Heart right ventricle (tissue), 16 donors: Measurements from ENCODE around the gene ANK3. TPM values are rescaled to one million over a fixed set of nuclear protein-coding genes. Genes with fewer than 3 reads are reported as not detected.
A peak's percentile ranks its signal among the peaks of the same experiment; 100 is the strongest.

ENCODE experiments used
- ATAC-seq, 8 donors: fragments of 200-7000 bp; cut with Tn5 transposase; one replicate each; pipeline ENCODE4 v1.9.1; 2020; ENCODE audit warnings: mild to moderate bottlenecking in 8 of 8, moderate library complexity in 8 of 8, moderate number of reproducible peaks in 1 of 8
- DNase-seq, 2 donors: peaks; one replicate each; pipeline ENCODE4 v3.0.0-alpha.2; 2020
- H3K27ac ChIP-seq, 10 donors: fragments of 200-600 bp; sonication (generic) in 2 of 10; one replicate each; pipeline versions ENCODE4 v1.5.0 to v1.8.0; 2020 to 2022; ENCODE audit warnings: mild to moderate bottlenecking in 3 of 10
- H3K27me3 ChIP-seq, 7 donors: fragments of 200-600 bp; one replicate each; pipeline ENCODE4 v1.8.0; 2021 to 2022; ENCODE audit warnings: mild to moderate bottlenecking in 2 of 7
- H3K36me3 ChIP-seq, 9 donors: fragments of 200-600 bp; sonication (generic) in 1 of 9; one replicate each; pipeline versions ENCODE4 v1.5.0 to v1.8.0; 2020 to 2022; ENCODE audit warnings: mild to moderate bottlenecking in 2 of 9
- H3K4me1 ChIP-seq, 9 donors: fragments of 200-600 bp; sonication (generic) in 1 of 9; one replicate each; pipeline versions ENCODE4 v1.5.0 to v1.8.0; 2020 to 2022; ENCODE audit warnings: mild to moderate bottlenecking in 4 of 9
- H3K4me3 ChIP-seq, 10 donors: fragments of 200-600 bp; sonication (generic) in 2 of 10; one replicate each; pipeline versions ENCODE4 v1.5.0 to v1.8.0; 2020 to 2022; ENCODE audit warnings: mild to moderate bottlenecking in 7 of 10, moderate library complexity in 2 of 10
- H3K9me3 ChIP-seq, 11 donors: fragments of 200-600 bp in 10 of 11; sonication (generic) in 2 of 11; one replicate each; pipeline versions ENCODE4 v1.5.0 to v1.8.0; 2013 to 2022; ENCODE audit warnings: mild to moderate bottlenecking in 2 of 11, control low read depth in 1 of 11, moderate library complexity in 1 of 11
- CTCF ChIP-seq, 9 donors: fragments of 200-600 bp; sonication (generic) in 2 of 9; IDR thresholded peaks; one replicate each; pipeline versions ENCODE4 v1.5.0 to v1.8.0; 2021 to 2022; ENCODE audit warnings: antibody characterized with exemption in 9 of 9, mild to moderate bottlenecking in 5 of 9, moderate library complexity in 1 of 9
- WGBS, 2 donors: extraction: QIAGEN DNeasy Blood & Tissue Kit; methylation state at CpG; one replicate each; pipeline ENCODE4 v1.1.7; 2013; ENCODE audit warnings: inconsistent platforms in 1 of 2; 5-methylcytosine and 5-hydroxymethylcytosine counted together
- intact Hi-C, 10 donors: fragments of 100-400 bp; cut with DNase I; formaldehyde crosslinking; loops; one replicate each; pipeline versions ENCODE4 v1.11.1 to v1.14.2; 2022
- polyA plus RNA-seq, 2 donors: library from polyadenylated mRNA; stranded (reverse); fragments of 200-250 nt; gene quantifications; one replicate each; pipeline ENCODE4 v1.2.3, GENCODE V29; 2013
- total RNA-seq, 10 donors: library from RNA; stranded (reverse); fragmentation: NEBNext Ultra II Directional in 3 of 10; extraction: Animal tissue kit (Norgen Biotek cat#: 25700) in 3 of 10; gene quantifications; one replicate each; pipeline versions ENCODE4 v1.2.1 to v1.2.4, GENCODE V29; 2021 to 2023
- donor health status: Arrhythmogenic right ventricular cardiomyopathy.
- donor health status: ischemic (EF 13 %, LVEDD 7.1; RV severe dilation, severe dysfunction).
- donor health status: healthy with polysubstance abuse.
- donor health status: DM: no; HTN: yes; CAD: no.
- donor health status: DM: no; HTN: no; CAD: no.
- donor health status: ischemic (EF 25% LVEDD 6.9; RV normal size, moderate dysfunction).
- donor health status: ischemic (EF 25% LVEDD 5.7; RV mildly dilated, moderate dysfunction).
- donor health status: healthy.
- donor health status: DM: yes; HTN: yes; CAD: no.
- donor health status: Ischemic cardiomyopathy.
- donor health status: ischemic (EF 35%, LVEDD 5.7; RV mildly dilated, moderate dysfunction).
- donor health status: nonischemic (EF 11% LVEDD 7.7; RV severe dilation, severe dysfunction).
- donor health status: DM: yes; HTN: yes; CAD: no.
- donor health status: PGD.
- donor health status: ischemic (EF 29% LVEDD 5.4; RV normal size, mild dysfunction).
- donor health status: nonischemic (EF 23%, LVEDD 6.1; RV moderate dilation, normal function).

The ANK3 gene
- total and polyA plus RNA-seq, 12 donors, result 34.4 to 287 (median 245) TPM

GRCh38 chr10:60169111-60169510 is 220.6 kb downstream of the ANK3 start:
- Histone ChIP-seq H3K27me3 (no peaks in the 10 kb centered on the region), H3K36me3 (peaks cover 0 to 80% (median 4%) of the 10 kb centered on the region in 9 donors), H3K4me1 (peaks cover 0 to 4% (median 0%) of the 10 kb centered on the region in 9 donors), H3K4me3 (no peak overlapping the region), H3K27ac (no peak overlapping the region), H3K9me3 (no peaks in the 10 kb centered on the region)
- no peak for TF ChIP-seq CTCF (IDR thresholded peaks at IDR 0.05)
- 93 to 98% methylated on average over 2 of the region's 2 CpGs for WGBS, 2 donors
- intact Hi-C loops, result no loop called here
- no peak for ATAC-seq
- DNase-seq, result no peak

GRCh38 chr10:60167050-60167449 is 222.6 kb downstream of the ANK3 start:
- intact Hi-C loops, result no loop called here
- Histone ChIP-seq H3K4me1 (peaks cover 0 to 4% (median 0%) of the 10 kb centered on the region in 9 donors), H3K27ac (no peak overlapping the region), H3K4me3 (peak overlapping the region in 1 of 10 donors; percentile 2), H3K36me3 (peaks cover 0 to 77% (median 4%) of the 10 kb centered on the region in 9 donors), H3K27me3 (no peaks in the 10 kb centered on the region), H3K9me3 (no peaks in the 10 kb centered on the region)
- no peak for TF ChIP-seq CTCF (IDR thresholded peaks at IDR 0.05)
- ATAC-seq, result no peak
- DNase-seq, result no peak
- 67 to 71% methylated on average over 4 of the region's 4 CpGs for WGBS, 2 donors

- H3K27ac ChIP-seq, result no peak overlapping the region
- H3K4me1 ChIP-seq, result no peaks in the 10 kb centered on the region
- no peak overlapping the region for H3K4me3 ChIP-seq
- peaks cover 0 to 11% (median 0%) of the 10 kb centered on the region in 11 donors for H3K9me3 ChIP-seq
- no peaks in the 10 kb centered on the region for H3K27me3 ChIP-seq
- ATAC-seq (no peak), DNase-seq (no peak)
- peaks cover 0 to 60% (median 0%) of the 10 kb centered on the region in 9 donors for H3K36me3 ChIP-seq
- intact Hi-C loops, result no loop called here
- TF ChIP-seq CTCF (IDR thresholded peaks at IDR 0.05), result no peak
Measured at GRCh38 chr10:60163786-60164185, 225.9 kb downstream of the ANK3 start.

- H3K27ac ChIP-seq, result no peak overlapping the region
- DNase-seq, result no peak
- no peak for TF ChIP-seq CTCF (IDR thresholded peaks at IDR 0.05)
- no peak for ATAC-seq
- H3K9me3 ChIP-seq, result peaks cover 0 to 11% (median 0%) of the 10 kb centered on the region in 11 donors
- H3K27me3 ChIP-seq, result no peaks in the 10 kb centered on the region
- intact Hi-C loops, result no loop called here
- no peak overlapping the region for H3K4me3 ChIP-seq
- H3K4me1 ChIP-seq, result no peaks in the 10 kb centered on the region
- 96 to 98% methylated on average over 1 of the region's 1 CpG for WGBS, 2 donors
- peaks cover 0 to 49% (median 0%) of the 10 kb centered on the region in 9 donors for H3K36me3 ChIP-seq
Measured at GRCh38 chr10:60162631-60163030, 227.0 kb downstream of the ANK3 start.
